Lower leg skin (tissue), 3 donors: Measurements from ENCODE around the gene CMIP.

ENCODE experiments used
- CTCF ChIP-seq, 3 donors: fragments of 450-650 bp; IDR thresholded peaks; one replicate each; pipeline ENCODE4 v1.5.1; 2016; ENCODE audit warnings: antibody characterized with exemption in 3 of 3, mild to moderate bottlenecking in 3 of 3, moderate library complexity in 2 of 3
- POLR2A ChIP-seq, 2 donors: fragments of 450-650 bp; IDR thresholded peaks; one replicate each; pipeline ENCODE4 v1.6.1; 2016 to 2017; ENCODE audit warnings: antibody characterized with exemption in 2 of 2, mild to moderate bottlenecking in 1 of 2, moderate library complexity in 1 of 2

GRCh38 chr16:81437865-81438264, 6.7 kb upstream of the CMIP start:
- TF ChIP-seq CTCF (IDR thresholded peaks at IDR 0.05) (no peak), POLR2A (IDR thresholded peaks at IDR 0.05) (no peak)
